Measurements from ENCODE around the gene NKX1-1.

The NKX1-1 gene

GRCh38 chr4:1354983-1355275 lies 51.3 kb downstream of the NKX1-1 start:
- FAIRE-seq = no peak
- TF ChIP-seq SPI1 (IDR thresholded peaks at IDR 0.05; ENCODE audit: low read depth, low read length) (no peak), POU2F2 (IDR thresholded peaks at IDR 0.05; ENCODE audit: low read depth, low read length) (no peak), TAF1 (IDR thresholded peaks at IDR 0.05; ENCODE audit: low read depth, low read length) (no peak), POLR2AphosphoS5 (IDR thresholded peaks at IDR 0.05; ENCODE audit: low read depth, low read length) (no peak)
- no peak for DNase-seq (ENCODE audit: insufficient read length, low spot score)

- FAIRE-seq (no peak), DNase-seq (ENCODE audit: insufficient read length, low spot score) (no peak)
- no peak for TF ChIP-seq POU2F2 (IDR thresholded peaks at IDR 0.05; ENCODE audit: low read depth, low read length)
- no peak for TF ChIP-seq SPI1 (IDR thresholded peaks at IDR 0.05; ENCODE audit: low read depth, low read length)
- TF ChIP-seq TAF1 (IDR thresholded peaks at IDR 0.05; ENCODE audit: low read depth, low read length) = no peak
- no peak for TF ChIP-seq PAX5 (IDR thresholded peaks at IDR 0.05; ENCODE audit: insufficient read depth, low read length, severe bottlenecking)
- TF ChIP-seq POLR2A (IDR thresholded peaks at IDR 0.05; ENCODE audit: low read depth, low read length) = no peak
- TF ChIP-seq POLR2AphosphoS5 (IDR thresholded peaks at IDR 0.05; ENCODE audit: low read depth, low read length) = no peak
Measured at GRCh38 chr4:1354136-1354982, 51.9 kb downstream of the NKX1-1 start.

- FAIRE-seq (no peak), DNase-seq (ENCODE audit: insufficient read length, low spot score) (no peak)
- no peak for TF ChIP-seq POLR2AphosphoS5 (IDR thresholded peaks at IDR 0.05; ENCODE audit: low read depth, low read length)
- no peak for TF ChIP-seq POLR2A (IDR thresholded peaks at IDR 0.05; ENCODE audit: low read depth, low read length)
- no peak for TF ChIP-seq POU2F2 (IDR thresholded peaks at IDR 0.05; ENCODE audit: low read depth, low read length)
- no peak for TF ChIP-seq PAX5 (IDR thresholded peaks at IDR 0.05; ENCODE audit: insufficient read depth, low read length, severe bottlenecking)
- TF ChIP-seq SPI1 (IDR thresholded peaks at IDR 0.05; ENCODE audit: low read depth, low read length) = no peak
- no peak for TF ChIP-seq TAF1 (IDR thresholded peaks at IDR 0.05; ENCODE audit: low read depth, low read length)
Measured at GRCh38 chr4:1353186-1354055, 52.8 kb downstream of the NKX1-1 start.

Data from GM12891 (cell line).